GM23248 (cell line): Measurements from ENCODE around the gene ACACB.

Source experiments
- EZH2 ChIP-seq: fragments of 200-600 bp; sonication (generic); IDR thresholded peaks from 2 replicates; pipeline ENCODE4 v1.6.1; 2018; ENCODE audit warnings: antibody characterized with exemption, mild to moderate bottlenecking; ENCODE audit not compliant: insufficient read depth, poor library complexity, severe bottlenecking
- EZH2phosphoT487 ChIP-seq: fragments of 200-600 bp; sonication (generic); IDR thresholded peaks from 2 replicates; pipeline ENCODE4 v1.6.1; 2018; ENCODE audit warnings: antibody characterized with exemption, moderate library complexity, mild to moderate bottlenecking, low read depth; ENCODE audit not compliant: insufficient read depth

- TF ChIP-seq EZH2 (no peak), EZH2phosphoT487 (no peak)
Observed at GRCh38 chr12:109278912-109279311, 162.5 kb downstream of the ACACB start.
